ENCODE measurements around the gene DSG2.
"Not testable (repeated sequence)": the region's sequence is repeated elsewhere in the genome, so short reads cannot be mapped to it uniquely, and the experiment has no call there.

DSG2 gene

DNA sequence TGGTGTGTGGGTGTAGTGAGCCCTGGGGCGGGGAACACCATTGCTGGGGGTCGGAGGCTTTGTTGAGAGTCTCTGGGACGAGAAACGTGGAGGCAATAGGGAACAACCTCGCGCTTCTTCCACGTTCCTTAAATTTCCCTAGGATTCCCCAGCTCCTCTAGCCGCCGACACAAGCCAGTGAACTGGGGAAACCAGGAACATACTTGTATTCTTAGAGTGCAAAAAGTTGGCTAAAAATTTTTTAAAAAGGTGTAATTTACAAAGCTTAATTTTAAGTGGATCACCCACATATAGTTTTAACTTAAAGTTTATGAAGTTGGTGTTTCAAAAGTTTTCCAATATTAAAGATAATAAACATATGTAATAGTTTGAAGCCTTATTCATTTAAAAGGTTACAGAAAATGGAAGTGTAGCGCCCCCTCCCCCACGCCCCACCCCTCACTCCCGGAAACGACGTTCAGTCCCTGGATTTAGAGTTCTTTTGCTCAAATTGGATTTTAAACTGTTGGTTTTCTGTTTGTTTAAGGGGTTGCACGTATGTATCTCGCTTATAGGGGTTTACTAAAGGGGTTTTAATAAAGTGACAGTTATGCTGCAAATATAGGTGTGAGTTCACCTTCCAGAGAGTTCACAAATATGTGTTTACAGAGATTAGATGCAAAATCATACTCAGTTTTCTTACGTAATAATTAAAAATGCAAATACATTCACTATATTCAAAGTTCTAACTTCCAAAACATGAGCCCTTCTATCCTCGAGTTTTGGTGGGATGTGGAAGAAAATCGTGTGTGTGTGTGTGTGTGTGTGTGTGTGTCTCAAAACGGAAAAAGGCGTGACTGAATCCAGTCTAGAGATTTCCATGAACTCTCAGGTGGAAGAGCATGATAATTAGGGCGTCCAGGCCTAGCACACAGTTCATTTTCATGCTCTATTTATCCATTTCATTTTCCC lies 872 bp downstream of the DSG2 start:
- WGBS, 2 experiments (ENCODE audit: insufficient coverage in 2 of 2), result 14 to 17% methylated on average over 3 to 4 of the region's 22 CpGs

DNA sequence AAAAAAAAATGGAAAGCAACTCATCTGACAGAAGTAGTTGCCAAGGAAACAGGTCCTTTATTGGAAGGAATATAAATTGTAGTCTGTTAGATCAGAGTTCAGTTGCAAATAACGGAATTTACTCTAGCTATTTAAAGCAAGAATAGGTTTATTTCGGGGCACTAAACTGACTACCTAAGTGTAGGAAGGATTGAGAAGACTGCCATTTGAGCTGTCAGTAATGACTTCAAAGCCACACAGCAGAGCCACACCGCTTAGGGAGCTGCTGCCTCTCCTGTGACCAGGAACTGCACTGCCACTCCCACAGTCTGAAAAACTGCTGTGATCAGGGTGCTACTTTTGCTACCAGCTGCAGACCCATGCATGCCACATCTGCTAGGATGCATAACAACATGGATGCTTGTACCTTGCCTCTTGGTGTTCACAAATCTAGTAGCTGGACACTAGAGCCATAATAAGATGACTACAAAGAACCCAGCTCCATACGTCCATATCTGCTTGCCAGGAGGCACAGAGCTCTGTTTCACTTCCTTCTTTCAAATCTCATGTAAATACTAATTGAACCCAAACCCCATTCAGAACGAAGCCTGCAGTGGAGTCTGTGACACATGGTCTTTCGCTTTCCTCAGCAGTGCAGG lies 2.2 kb downstream of the DSG2 start:
- WGBS, 2 experiments (ENCODE audit: insufficient coverage in 2 of 2), result 83 to 84% methylated on average over 3 to 5 of the region's 6 CpGs
- Histone ChIP-seq H3K27ac (ENCODE audit: low read depth, low read length, severe bottlenecking) (no peak overlapping the region), H3K4me3 (ENCODE audit: extremely low read depth, insufficient read depth, low read length, poor library complexity, severe bottlenecking) (peak overlapping the region; percentile 84), H3K4me1 (ENCODE audit: control insufficient read depth, insufficient read depth, low read length, poor library complexity, severe bottlenecking) (peaks cover 10% of the 10 kb centered on the region), H3K36me3 (ENCODE audit: control insufficient read depth, insufficient read depth, low read length) (peaks cover 5% of the 10 kb centered on the region), H3K9me3 (ENCODE audit: control insufficient read depth, low read length) (no peaks in the 10 kb centered on the region)

More for the DNA sequence above, 872 bp downstream of the DSG2 start:
- no peaks in the 10 kb centered on the region for H3K9me3 ChIP-seq (ENCODE audit: control insufficient read depth, low read length)
- H3K4me3 ChIP-seq (ENCODE audit: extremely low read depth, insufficient read depth, low read length, poor library complexity, severe bottlenecking), result peak overlapping the region; percentile 84
- no peak overlapping the region for H3K27ac ChIP-seq (ENCODE audit: low read depth, low read length, severe bottlenecking)
- H3K4me1 ChIP-seq (ENCODE audit: control insufficient read depth, insufficient read depth, low read length, poor library complexity, severe bottlenecking), result peaks cover 10% of the 10 kb centered on the region
- peaks cover 5% of the 10 kb centered on the region for H3K36me3 ChIP-seq (ENCODE audit: control insufficient read depth, insufficient read depth, low read length)

DNA sequence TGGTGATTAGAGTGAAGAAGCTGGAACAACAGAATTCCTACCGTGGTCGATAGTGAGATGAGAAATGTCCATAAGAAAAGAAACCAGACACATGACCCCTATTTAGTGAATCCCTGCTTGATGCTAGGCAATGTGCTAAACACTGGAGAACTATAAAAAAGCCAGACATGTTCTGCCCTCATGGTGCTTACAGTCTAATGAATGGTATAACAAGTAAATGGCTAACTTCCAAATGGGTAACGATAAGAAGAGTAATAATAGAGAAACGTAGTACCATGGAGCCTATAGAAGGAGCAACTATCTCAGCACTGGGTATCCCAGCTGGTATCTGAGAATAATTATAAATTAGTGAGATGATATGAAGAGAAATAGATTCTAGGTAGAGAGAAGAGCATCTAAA lies 5.0 kb downstream of the DSG2 start:
- peaks cover 5% of the 10 kb centered on the region for H3K36me3 ChIP-seq (ENCODE audit: control insufficient read depth, insufficient read depth, low read length)
- 92 to 100% methylated on average over 2 to 4 of the region's 4 CpGs for WGBS, 2 experiments (ENCODE audit: insufficient coverage in 2 of 2)

DNA sequence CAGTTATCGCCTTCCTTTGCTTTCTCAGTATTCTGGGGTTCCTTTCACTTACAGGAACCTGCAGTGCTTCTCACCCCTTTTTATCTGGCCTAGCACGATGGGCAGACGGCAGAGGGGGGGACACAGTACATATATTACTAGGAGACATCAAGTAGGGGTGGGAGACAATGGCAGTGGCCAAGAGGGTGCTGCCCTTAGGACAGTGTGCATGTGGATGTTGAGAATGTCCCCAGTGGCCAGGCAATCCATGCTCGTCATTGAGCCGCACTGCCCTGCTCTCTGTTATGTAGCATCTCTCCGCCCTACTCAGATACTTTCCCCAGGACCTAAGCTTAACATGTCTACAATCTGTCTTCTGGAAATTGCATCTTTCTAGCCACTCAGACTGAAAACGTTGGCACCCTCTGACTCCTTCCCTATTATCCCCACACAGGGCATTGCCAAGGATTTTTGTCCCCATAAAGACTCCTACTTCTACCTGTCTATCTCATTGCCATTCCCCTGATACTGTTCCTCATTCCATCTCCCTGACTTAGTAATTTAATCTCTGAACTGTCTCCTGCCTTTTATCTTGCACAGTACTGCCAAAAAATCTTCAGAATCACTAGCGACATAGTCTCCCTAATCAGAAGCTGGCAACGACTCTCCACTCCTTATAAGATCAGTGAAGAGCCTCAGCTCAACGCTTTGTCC lies 6.6 kb downstream of the DSG2 start:
- H3K4me1 ChIP-seq (ENCODE audit: control insufficient read depth, insufficient read depth, low read length, poor library complexity, severe bottlenecking), result peaks cover 10% of the 10 kb centered on the region
- 90 to 96% methylated on average over 7 to 8 of the region's 10 CpGs for WGBS, 2 experiments (ENCODE audit: insufficient coverage in 2 of 2)

More for the DNA sequence above, 5.0 kb downstream of the DSG2 start:
- Histone ChIP-seq H3K4me1 (ENCODE audit: control insufficient read depth, insufficient read depth, low read length, poor library complexity, severe bottlenecking) (peaks cover 10% of the 10 kb centered on the region), H3K9me3 (ENCODE audit: control insufficient read depth, low read length) (no peaks in the 10 kb centered on the region), H3K4me3 (ENCODE audit: extremely low read depth, insufficient read depth, low read length, poor library complexity, severe bottlenecking) (no peak overlapping the region), H3K27ac (ENCODE audit: low read depth, low read length, severe bottlenecking) (no peak overlapping the region)

DNA sequence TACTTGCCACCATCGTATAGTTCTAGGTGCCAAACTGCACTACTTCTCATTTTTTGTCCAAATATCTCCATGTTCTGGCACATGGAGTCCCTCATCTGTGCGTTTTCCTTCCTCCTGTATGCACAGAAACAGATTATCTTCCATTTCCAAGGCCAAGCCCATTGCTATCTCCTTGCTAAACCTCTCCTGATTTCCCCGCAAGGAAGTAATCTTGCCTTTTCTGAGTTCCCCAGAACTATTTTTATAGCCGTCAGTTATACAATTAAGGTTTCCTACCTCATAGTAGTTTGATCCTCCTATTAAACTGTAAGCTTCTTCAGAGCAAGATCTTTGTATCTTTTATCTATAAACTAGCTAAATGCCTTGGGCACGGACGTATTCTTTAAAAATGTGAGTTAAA lies 7.2 kb downstream of the DSG2 start:
- H3K27ac ChIP-seq (ENCODE audit: low read depth, low read length, severe bottlenecking), result no peak overlapping the region
- H3K4me3 ChIP-seq (ENCODE audit: extremely low read depth, insufficient read depth, low read length, poor library complexity, severe bottlenecking), result no peak overlapping the region
- WGBS, 2 experiments (ENCODE audit: insufficient coverage in 2 of 2), result 91 to 97% methylated on average over 2 to 5 of the region's 6 CpGs
- peaks cover 6% of the 10 kb centered on the region for H3K4me1 ChIP-seq (ENCODE audit: control insufficient read depth, insufficient read depth, low read length, poor library complexity, severe bottlenecking)
- no peaks in the 10 kb centered on the region for H3K9me3 ChIP-seq (ENCODE audit: control insufficient read depth, low read length)
- peaks cover 5% of the 10 kb centered on the region for H3K36me3 ChIP-seq (ENCODE audit: control insufficient read depth, insufficient read depth, low read length)

More for the DNA sequence above, 6.6 kb downstream of the DSG2 start:
- Histone ChIP-seq H3K36me3 (ENCODE audit: control insufficient read depth, insufficient read depth, low read length) (peaks cover 5% of the 10 kb centered on the region), H3K9me3 (ENCODE audit: control insufficient read depth, low read length) (no peaks in the 10 kb centered on the region), H3K4me3 (ENCODE audit: extremely low read depth, insufficient read depth, low read length, poor library complexity, severe bottlenecking) (no peak overlapping the region), H3K27ac (ENCODE audit: low read depth, low read length, severe bottlenecking) (no peak overlapping the region)

DNA sequence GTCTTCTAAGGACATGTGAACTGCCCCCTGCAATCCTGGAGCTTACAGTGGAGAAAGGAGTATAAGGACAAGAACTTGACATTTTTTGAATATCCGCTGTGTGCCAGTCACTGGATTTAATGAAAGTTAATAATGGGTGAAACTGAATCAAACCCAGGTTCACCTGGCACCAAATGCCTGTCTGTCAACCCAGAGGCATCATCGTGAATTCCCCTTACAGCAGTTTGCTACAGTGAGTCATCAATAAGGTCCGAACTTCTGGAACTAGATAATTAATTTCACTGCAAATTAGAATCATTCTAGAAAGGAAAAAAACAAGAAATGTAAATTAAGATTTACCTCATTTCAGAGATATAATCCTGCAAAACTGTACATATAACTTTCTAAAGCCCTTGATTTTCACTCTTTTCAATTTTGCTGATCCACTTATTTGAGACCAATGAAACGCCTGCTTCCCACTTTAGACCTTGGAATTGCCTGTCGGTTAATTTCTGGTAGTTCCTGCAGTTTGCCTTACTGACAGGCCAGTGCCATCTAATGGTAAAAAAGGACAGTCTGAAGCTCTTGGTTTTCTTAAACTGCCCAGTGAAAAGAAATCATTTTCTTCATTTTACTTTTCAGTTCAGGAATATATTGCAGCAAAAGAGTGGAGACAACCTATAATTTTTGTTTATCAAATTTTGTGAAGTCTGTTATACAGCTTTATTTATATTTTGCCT lies 8.2 kb downstream of the DSG2 start:
- H3K9me3 ChIP-seq (ENCODE audit: control insufficient read depth, low read length), result no peaks in the 10 kb centered on the region
- 81 to 92% methylated on average over 2 to 3 of the region's 5 CpGs for WGBS, 2 experiments (ENCODE audit: insufficient coverage in 2 of 2)
- H3K36me3 ChIP-seq (ENCODE audit: control insufficient read depth, insufficient read depth, low read length), result peaks cover 5% of the 10 kb centered on the region
- no peak overlapping the region for H3K27ac ChIP-seq (ENCODE audit: low read depth, low read length, severe bottlenecking)
- no peak overlapping the region for H3K4me3 ChIP-seq (ENCODE audit: extremely low read depth, insufficient read depth, low read length, poor library complexity, severe bottlenecking)
- peaks cover 13% of the 10 kb centered on the region for H3K4me1 ChIP-seq (ENCODE audit: control insufficient read depth, insufficient read depth, low read length, poor library complexity, severe bottlenecking)

DNA sequence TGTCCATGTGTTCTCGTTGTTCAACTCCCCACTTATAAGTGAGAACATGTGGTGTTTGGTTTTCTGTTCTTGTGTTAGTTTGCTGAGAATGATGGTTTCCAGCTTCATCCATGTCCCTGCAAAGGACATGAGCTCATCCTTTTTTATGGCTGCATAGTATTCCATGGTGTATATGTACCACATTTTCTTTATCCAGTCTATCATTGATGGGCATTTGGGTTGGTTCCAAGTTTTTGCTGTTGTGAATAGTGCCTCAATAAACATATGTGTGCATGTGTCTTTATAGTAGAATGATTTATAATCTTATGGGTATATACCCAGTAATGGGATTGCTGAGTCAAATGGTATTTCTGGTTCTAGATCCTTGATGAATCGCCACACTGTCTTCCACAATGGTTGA lies 9.1 kb downstream of the DSG2 start:
- not testable (repeated sequence) for H3K36me3 ChIP-seq (ENCODE audit: control insufficient read depth, insufficient read depth, low read length); H3K27ac ChIP-seq (ENCODE audit: low read depth, low read length, severe bottlenecking); H3K9me3 ChIP-seq (ENCODE audit: control insufficient read depth, low read length); H3K4me3 ChIP-seq (ENCODE audit: extremely low read depth, insufficient read depth, low read length, poor library complexity, severe bottlenecking)
- no CpG with 5 or more reads among the region's 2 CpGs for WGBS, 2 experiments (ENCODE audit: insufficient coverage in 2 of 2)
- H3K4me1 ChIP-seq (ENCODE audit: control insufficient read depth, insufficient read depth, low read length, poor library complexity, severe bottlenecking), result peaks cover 19% of the 10 kb centered on the region

DNA sequence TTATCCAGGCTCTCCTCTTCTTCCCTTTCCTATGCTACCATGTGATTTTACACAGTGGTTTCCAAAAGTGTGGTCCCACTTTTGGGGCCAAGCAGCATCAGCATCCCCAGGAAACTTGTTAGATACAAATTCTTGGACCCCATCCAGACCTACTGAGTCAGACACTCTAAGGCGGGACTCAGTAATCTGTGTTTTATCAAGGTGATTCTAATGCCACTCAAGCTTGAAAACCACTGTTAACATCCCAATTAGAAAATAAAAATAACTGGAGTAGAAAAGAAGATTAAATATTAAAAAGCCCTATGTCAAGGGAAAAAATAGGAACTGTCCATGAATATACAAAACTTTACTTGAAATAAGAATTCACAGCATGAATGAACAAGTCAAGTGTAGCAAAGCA lies 10.8 kb downstream of the DSG2 start:
- Histone ChIP-seq H3K4me1 (ENCODE audit: control insufficient read depth, insufficient read depth, low read length, poor library complexity, severe bottlenecking) (peaks cover 34% of the 10 kb centered on the region), H3K27ac (ENCODE audit: low read depth, low read length, severe bottlenecking) (no peak overlapping the region), H3K36me3 (ENCODE audit: control insufficient read depth, insufficient read depth, low read length) (peaks cover under 1% of the 10 kb centered on the region), H3K9me3 (ENCODE audit: control insufficient read depth, low read length) (no peaks in the 10 kb centered on the region), H3K4me3 (ENCODE audit: extremely low read depth, insufficient read depth, low read length, poor library complexity, severe bottlenecking) (no peak overlapping the region)
- WGBS, 2 experiments (ENCODE audit: insufficient coverage in 2 of 2), result 100% methylated on average over 1 of the region's 1 CpG; no CpG with 5 or more reads in 1 of the 2 experiments

DNA sequence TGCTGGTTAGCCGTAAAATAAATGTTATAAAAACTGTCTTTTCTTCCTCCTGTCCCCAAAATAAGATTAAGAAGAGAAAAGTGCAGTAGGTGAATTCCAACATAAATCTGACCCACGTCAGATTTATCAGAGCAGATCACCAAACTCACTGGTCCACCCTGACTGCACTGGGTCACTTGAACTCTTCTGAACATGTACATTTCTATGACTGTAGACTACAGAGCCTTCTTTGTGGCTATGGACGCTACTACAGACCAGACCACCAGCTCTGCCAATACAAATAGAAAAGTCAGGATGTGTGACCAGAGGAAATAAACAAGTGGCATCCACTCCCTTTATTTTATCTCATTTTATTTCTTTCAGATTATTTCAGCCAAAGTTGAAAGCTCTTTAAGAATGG lies 11.6 kb downstream of the DSG2 start:
- no peak overlapping the region for H3K27ac ChIP-seq (ENCODE audit: low read depth, low read length, severe bottlenecking)

DNA sequence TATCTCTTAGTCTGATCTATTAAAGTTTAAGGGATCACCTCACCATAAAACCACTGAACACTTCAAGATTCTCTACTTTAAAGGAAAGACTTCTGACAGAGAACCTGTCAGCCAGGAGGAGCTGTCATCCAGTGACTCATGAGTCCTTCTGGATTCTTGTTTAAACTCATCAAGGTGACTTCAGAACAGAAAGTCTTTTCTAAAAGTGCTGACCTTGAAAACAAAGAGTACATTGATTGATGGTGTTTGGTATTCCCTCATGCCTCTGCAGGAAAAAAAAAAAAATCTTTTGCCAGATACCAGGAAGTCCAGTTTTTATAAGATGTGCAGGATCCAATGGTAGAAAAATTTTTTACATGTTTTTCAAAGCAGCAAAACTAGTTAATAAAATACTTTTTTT lies 12.3 kb downstream of the DSG2 start:
- no peaks in the 10 kb centered on the region for H3K9me3 ChIP-seq (ENCODE audit: control insufficient read depth, low read length)
- H3K4me1 ChIP-seq (ENCODE audit: control insufficient read depth, insufficient read depth, low read length, poor library complexity, severe bottlenecking), result peaks cover 42% of the 10 kb centered on the region
- no peak overlapping the region for H3K4me3 ChIP-seq (ENCODE audit: extremely low read depth, insufficient read depth, low read length, poor library complexity, severe bottlenecking)
- H3K27ac ChIP-seq (ENCODE audit: low read depth, low read length, severe bottlenecking), result peak overlapping the region; percentile 43
- no peaks in the 10 kb centered on the region for H3K36me3 ChIP-seq (ENCODE audit: control insufficient read depth, insufficient read depth, low read length)

More for the DNA sequence above, 11.6 kb downstream of the DSG2 start:
- WGBS, 2 experiments (ENCODE audit: insufficient coverage in 2 of 2), result 100% methylated on average over 1 to 2 of the region's 3 CpGs
- Histone ChIP-seq H3K36me3 (ENCODE audit: control insufficient read depth, insufficient read depth, low read length) (no peaks in the 10 kb centered on the region), H3K4me1 (ENCODE audit: control insufficient read depth, insufficient read depth, low read length, poor library complexity, severe bottlenecking) (peaks cover 42% of the 10 kb centered on the region), H3K4me3 (ENCODE audit: extremely low read depth, insufficient read depth, low read length, poor library complexity, severe bottlenecking) (no peak overlapping the region), H3K9me3 (ENCODE audit: control insufficient read depth, low read length) (no peaks in the 10 kb centered on the region)
